Gastroesophageal sphincter (tissue), 3 donors: ENCODE results near the gene CDR2L.

ENCODE experiments used
- CTCF ChIP-seq, 4 experiments: fragments of 200-600 bp in 2 of 4; fragments of 450-650 bp in 2 of 4; sonication (generic) in 1 of 4; IDR thresholded peaks; one replicate each; pipeline ENCODE4 v1.5.1; 2017 to 2019; ENCODE audit warnings: antibody characterized with exemption in 4 of 4, mild to moderate bottlenecking in 2 of 4, moderate library complexity in 2 of 4
- EP300 ChIP-seq: sonication (generic); formaldehyde crosslinking; IDR thresholded peaks from one replicate; pipeline ENCODE4 v1.6.1; 2017; ENCODE audit warnings: antibody characterized with exemption, mild to moderate bottlenecking
- POLR2A ChIP-seq, 2 donors: fragments of 450-650 bp; IDR thresholded peaks; one replicate each; pipeline ENCODE4 v1.6.1; 2017; ENCODE audit warnings: antibody characterized with exemption in 2 of 2, mild to moderate bottlenecking in 2 of 2, moderate library complexity in 1 of 2

GRCh38 chr17:74962622-74963394, 24.6 kb upstream of the CDR2L start:
- no peak for TF ChIP-seq POLR2A (IDR thresholded peaks at IDR 0.05)
- no peak for TF ChIP-seq CTCF (IDR thresholded peaks at IDR 0.05)
- TF ChIP-seq EP300: no peak
